ENCODE measurements around the gene SCAPER.

DNA sequence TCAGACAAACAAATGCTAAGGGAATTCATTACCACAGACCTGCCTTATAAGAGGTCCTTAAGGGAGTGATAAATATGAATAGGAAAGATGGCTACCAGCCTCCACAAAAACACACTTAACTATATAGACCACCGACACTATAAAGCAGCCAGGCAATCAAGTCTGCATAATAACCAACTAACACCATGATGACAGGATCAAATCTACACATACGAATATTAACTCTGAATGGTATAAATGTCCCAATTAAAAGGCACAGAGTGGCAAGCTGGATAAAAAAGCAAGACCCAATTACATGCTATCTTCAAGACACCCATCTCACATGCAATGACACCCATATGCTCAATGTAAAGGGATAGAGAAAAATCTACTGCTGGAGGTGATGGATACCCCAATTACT lies 221.1 kb downstream of the SCAPER start:
- TF ChIP-seq CTCF (IDR thresholded peaks at IDR 0.05 in 2 of 3, conservative IDR thresholded peaks at IDR 0.05 in 1 of 3; ENCODE audit: borderline replicate concordance in 1 of 3, insufficient read depth in 1 of 3, low read depth in 2 of 3, low read length in 2 of 3) (no peak), REST (IDR thresholded peaks at IDR 0.05; ENCODE audit: low read depth) (no peak), SP1 (IDR thresholded peaks at IDR 0.05; ENCODE audit: low read depth) (no peak), POLR2A (IDR thresholded peaks at IDR 0.05; ENCODE audit: borderline replicate concordance, extremely low read depth, insufficient read depth, insufficient read length) (no peak), POLR2AphosphoS5 (IDR thresholded peaks at IDR 0.05; ENCODE audit: low read depth, low read length) (no peak), MAX (IDR thresholded peaks at IDR 0.05) (no peak), JUND (IDR thresholded peaks at IDR 0.05) (no peak), TCF7L2 (IDR thresholded peaks at IDR 0.05; ENCODE audit: borderline replicate concordance, extremely low read depth, insufficient read depth, insufficient read length) (no peak), ATF3 (IDR thresholded peaks at IDR 0.05) (no peak)

All from HCT116 (cell line).